Common myeloid progenitor, CD34-positive (primary cell): ENCODE measurements around the gene FZD7.

ENCODE experiments used
- CTCF ChIA-PET: fragments of 350-600 bp; sonication (Branson Sonifier 250); formaldehyde crosslinking; loops from one replicate; lab custom pipeline; 2021; ENCODE audit warnings: antibody characterized with exemption; lab: Charles Lee
- POLR2A ChIA-PET: fragments of 350-600 bp; sonication (Branson Sonifier 250); formaldehyde crosslinking; loops from one replicate; lab custom pipeline; 2021; ENCODE audit warnings: antibody characterized with exemption; lab: Charles Lee
- DNase-seq, 3 donors: peaks; one replicate each; pipeline versions ENCODE4 v3.0.0 to v3.0.0-alpha.2; 2013
- H3K27ac ChIP-seq, 2 experiments: 1 replicate in 1 of 2; 2 replicates in 1 of 2; pipeline ENCODE4 v1.7.0; 2013; ENCODE audit warnings: inconsistent platforms in 2 of 2, low read length in 2 of 2, mild to moderate bottlenecking in 2 of 2, low read depth in 1 of 2, moderate library complexity in 1 of 2; ENCODE audit not compliant: severe bottlenecking in 2 of 2, insufficient read depth in 1 of 2, poor library complexity in 1 of 2
- H3K27me3 ChIP-seq, 5 experiments: replicated peaks in 2 of 5; 1 replicate in 3 of 5; 2 replicates in 2 of 5; pipeline versions ENCODE4 v1.6.1 to v1.7.0; 2013; ENCODE audit warnings: low read length in 4 of 5, mild to moderate bottlenecking in 2 of 5, moderate library complexity in 2 of 5, inconsistent platforms in 1 of 5; ENCODE audit not compliant: insufficient read depth in 5 of 5, control insufficient read depth in 4 of 5
- H3K36me3 ChIP-seq, 4 experiments: 1 replicate in 2 of 4; 2 replicates in 2 of 4; pipeline versions ENCODE4 v1.6.1 to v1.7.0; 2013; ENCODE audit warnings: low read length in 3 of 4, control low read depth in 1 of 4, mild to moderate bottlenecking in 1 of 4; ENCODE audit not compliant: control insufficient read depth in 4 of 4, insufficient read depth in 4 of 4
- H3K4me1 ChIP-seq, 4 experiments: 1 replicate in 3 of 4; 2 replicates in 1 of 4; pipeline versions ENCODE4 v1.6.1 to v1.7.1; 2013; ENCODE audit warnings: low read length in 3 of 4, mild to moderate bottlenecking in 3 of 4, control low read depth in 1 of 4, inconsistent platforms in 1 of 4, moderate library complexity in 1 of 4; ENCODE audit not compliant: control insufficient read depth in 4 of 4, insufficient read depth in 4 of 4; ENCODE audit errors: control extremely low read depth in 1 of 4
- H3K4me3 ChIP-seq, 7 experiments: 1 replicate in 4 of 7; 2 replicates in 3 of 7; pipeline versions ENCODE4 v1.5.1 to v1.7.0; 2013; ENCODE audit warnings: mild to moderate bottlenecking in 7 of 7, low read length in 6 of 7, moderate library complexity in 6 of 7, inconsistent platforms in 2 of 7, low read depth in 2 of 7, control low read depth in 1 of 7; ENCODE audit not compliant: insufficient read depth in 4 of 7, control insufficient read depth in 1 of 7; ENCODE audit errors: extremely low read depth in 1 of 7
- H3K9me3 ChIP-seq, 5 experiments: 1 replicate in 4 of 5; 2 replicates in 1 of 5; pipeline versions ENCODE4 v1.6.1 to v1.7.1; 2013; ENCODE audit warnings: low read length in 4 of 5, mild to moderate bottlenecking in 2 of 5, inconsistent platforms in 1 of 5, low read depth in 1 of 5, moderate library complexity in 1 of 5; ENCODE audit not compliant: control insufficient read depth in 4 of 5, insufficient read depth in 2 of 5; ENCODE audit errors: control extremely low read depth in 1 of 5
- WGBS: methylation state at CpG from one replicate; pipeline ENCODE4 v1.1.5; 2013; ENCODE audit not compliant: insufficient coverage; 5-methylcytosine and 5-hydroxymethylcytosine counted together

Gene FZD7

GRCh38 chr2:202072737-202073401 lies 39.2 kb downstream of the FZD7 start, which contains the start of gene KIAA2012:
KIAA2012 (plus strand) TSS chr2:202073255; CDS start chr2:202073628, 373 bp downstream.
- no peaks in the 10 kb centered on the region for H3K27me3 ChIP-seq
- 100% methylated on average over 4 of the region's 11 CpGs for WGBS
- POLR2A ChIA-PET: no interaction called here
- H3K27ac ChIP-seq: no peak within 1 kb of the TSS
- H3K4me1 ChIP-seq: peaks cover 4 to 23% (median 11%) of the 10 kb centered on the region in 4 experiments
- no peak for DNase-seq
- no peaks in the 10 kb centered on the region for H3K36me3 ChIP-seq
- no peaks in the 10 kb centered on the region for H3K9me3 ChIP-seq
- CTCF ChIA-PET: no interaction called here
- H3K4me3 ChIP-seq: no peak within 1 kb of the TSS

GRCh38 chr2:202074324-202074723 lies 40.7 kb downstream of the FZD7 start:
- 100% methylated on average over 1 of the region's 2 CpGs for whole genome bisulfite sequencing

GRCh38 chr2:202079310-202079709 lies 45.7 kb downstream of the FZD7 start:
- Histone ChIP-seq H3K27me3 (no peaks in the 10 kb centered on the region), H3K36me3 (no peaks in the 10 kb centered on the region), H3K4me1 (no peaks in the 10 kb centered on the region), H3K4me3 (no peak overlapping the region), H3K27ac (no peak overlapping the region), H3K9me3 (peaks cover 0 to 3% (median 0%) of the 10 kb centered on the region in 5 experiments)
- CTCF ChIA-PET: interaction anchor here (1.3 to 1.8 kb wide), 3 partner anchors 10 to 192 kb away, joined by 3 to 5 read pairs (median 4); no protein-coding TSS in a partner anchor
- 100% methylated on average over 4 of the region's 5 CpGs for WGBS
- POLR2A ChIA-PET: no interaction called here
- no peak for DNase-seq

More at GRCh38 chr2:202074324-202074723, 40.7 kb downstream of the FZD7 start:
- no peaks in the 10 kb centered on the region for H3K27me3 ChIP-seq
- no peaks in the 10 kb centered on the region for H3K9me3 ChIP-seq
- no peak overlapping the region for H3K4me3 ChIP-seq
- H3K36me3 ChIP-seq: no peaks in the 10 kb centered on the region
- no peak overlapping the region for H3K27ac ChIP-seq
- ChIA-PET POLR2A (no interaction called here), CTCF (interaction anchor here (4.5 kb wide), 1 partner anchor 9 kb away, joined by 21 read pairs; no protein-coding TSS in a partner anchor)
- peaks cover 4 to 18% (median 8%) of the 10 kb centered on the region in 4 experiments for H3K4me1 ChIP-seq
- no peak for DNase-seq

GRCh38 chr2:202084265-202084664 lies 50.6 kb downstream of the FZD7 start:
- WGBS: 100% methylated on average over 6 of the region's 6 CpGs
- H3K9me3 ChIP-seq: peaks cover 0 to 3% (median 0%) of the 10 kb centered on the region in 5 experiments
- CTCF ChIA-PET: interaction anchor here (0.9 to 1.3 kb wide), 2 partner anchors 12 to 20 kb away, joined by 3 read pairs; no protein-coding TSS in a partner anchor
- POLR2A ChIA-PET: no interaction called here
- H3K27ac ChIP-seq: no peak overlapping the region
- no peak overlapping the region for H3K4me3 ChIP-seq
- H3K36me3 ChIP-seq: no peaks in the 10 kb centered on the region
- no peaks in the 10 kb centered on the region for H3K4me1 ChIP-seq
- peaks cover 0 to 3% (median 0%) of the 10 kb centered on the region in 5 experiments for H3K27me3 ChIP-seq
- DNase-seq: no peak
